ENCODE data around the gene ZNF268.

ZNF268 gene

DNA sequence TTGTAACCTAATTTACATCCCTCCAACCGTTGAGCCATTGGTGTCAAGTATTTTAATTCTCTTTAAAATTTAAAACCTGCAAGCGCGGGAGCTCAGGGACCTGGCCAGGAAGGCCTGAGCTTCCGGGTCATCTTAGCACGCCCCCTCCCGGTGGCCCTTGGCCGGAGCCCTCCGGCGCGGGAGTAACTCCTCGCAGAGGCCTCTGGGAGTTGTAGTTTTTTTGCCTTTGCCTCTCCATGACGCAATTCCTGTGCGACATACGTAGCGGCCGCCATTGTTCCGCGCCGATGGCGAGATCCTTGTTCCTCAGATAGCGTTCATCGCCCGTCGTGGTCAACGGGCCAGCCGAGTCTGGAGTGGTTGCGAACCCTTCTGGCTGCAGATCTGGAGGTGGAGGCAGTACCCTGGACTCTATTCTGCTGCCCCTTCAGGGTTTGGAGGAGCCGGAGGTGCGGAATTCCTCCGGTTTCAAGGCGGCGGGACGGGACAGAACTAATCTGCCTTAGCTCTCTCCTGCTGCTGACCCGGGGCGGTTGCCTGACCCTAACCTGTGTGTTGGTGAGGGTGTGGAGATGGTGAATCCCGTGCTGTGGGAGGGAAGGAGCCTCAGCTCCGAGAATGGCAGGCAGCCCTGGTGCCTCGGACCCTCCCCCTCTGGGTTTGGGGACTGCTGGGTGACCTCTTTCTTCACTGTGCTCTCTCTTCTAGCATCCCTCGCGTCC, at the start of gene ZNF268:
Gene ZNF268, plus strand, starts transcription at position 258 of the 722 bp plus-strand sequence. CDS start 503 bp downstream, outside the sequence.
- peak; percentile 99 for ATAC-seq
- H3K9me3 Mint-ChIP-seq: peaks cover 35% of the 10 kb centered on the region
- H3K36me3 Mint-ChIP-seq: peaks cover 68% of the 10 kb centered on the region

DNA sequence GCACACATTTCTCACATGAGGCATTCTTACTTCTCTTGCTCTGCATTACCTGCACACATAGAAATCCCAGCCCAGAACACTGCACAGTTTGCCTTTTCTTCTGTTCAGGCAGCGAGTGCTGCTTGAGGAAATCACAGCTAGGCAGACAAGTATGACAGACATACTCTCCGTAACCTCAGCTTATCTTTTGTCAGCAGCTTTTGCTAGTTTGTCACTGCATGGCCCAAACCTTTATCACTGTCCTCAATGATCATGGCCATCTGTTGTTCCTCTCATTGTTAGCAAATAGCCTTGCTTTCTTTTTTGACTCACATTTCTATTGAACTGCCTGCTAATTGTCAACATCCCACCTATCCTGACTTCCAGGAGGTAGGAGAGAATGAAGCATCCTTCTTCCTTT, 45.5 kb upstream of the ZNF268 start:
- no peak for ATAC-seq
- peaks cover 84% of the 10 kb centered on the region for H3K36me3 Mint-ChIP-seq
- H3K4me1 Mint-ChIP-seq: peaks cover 11% of the 10 kb centered on the region
- H3K9me3 Mint-ChIP-seq: peaks cover 43% of the 10 kb centered on the region
- no peak overlapping the region for H3K27ac Mint-ChIP-seq
- no peaks in the 10 kb centered on the region for H3K27me3 Mint-ChIP-seq
- H3K4me3 Mint-ChIP-seq: no peak overlapping the region

More for the DNA sequence above, at the start of gene ZNF268:
- Mint-ChIP-seq H3K4me3 (peak within 1 kb of the TSS; percentile 96), H3K27ac (peak within 1 kb of the TSS; percentile 94), H3K27me3 (no peaks in the 10 kb centered on the region), H3K4me1 (peaks cover 34% of the 10 kb centered on the region)

DNA sequence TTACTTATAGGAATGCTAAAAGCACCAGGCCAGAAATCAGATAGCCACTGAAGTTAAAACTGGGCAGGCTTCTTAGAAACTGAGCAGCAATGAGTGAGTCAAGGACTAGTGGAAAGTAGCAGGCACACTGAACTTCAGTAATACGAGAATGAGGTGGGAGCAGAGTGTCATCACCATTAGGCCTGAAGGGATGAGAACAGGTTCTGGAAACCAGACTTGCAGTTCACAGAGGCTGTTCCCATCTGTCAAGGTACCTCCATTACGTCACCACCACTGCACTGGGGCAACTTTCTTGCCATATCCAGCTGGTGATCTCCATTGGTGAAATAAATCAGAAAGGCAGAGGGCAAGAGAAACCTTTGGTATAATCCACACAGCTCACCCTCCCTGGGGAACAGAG, 35.3 kb upstream of the ZNF268 start:
- Mint-ChIP-seq H3K27ac (no peak overlapping the region), H3K27me3 (no peaks in the 10 kb centered on the region), H3K4me1 (no peaks in the 10 kb centered on the region), H3K4me3 (no peak overlapping the region), H3K36me3 (peaks cover 89% of the 10 kb centered on the region), H3K9me3 (peaks cover 30% of the 10 kb centered on the region)
- ATAC-seq: no peak

DNA sequence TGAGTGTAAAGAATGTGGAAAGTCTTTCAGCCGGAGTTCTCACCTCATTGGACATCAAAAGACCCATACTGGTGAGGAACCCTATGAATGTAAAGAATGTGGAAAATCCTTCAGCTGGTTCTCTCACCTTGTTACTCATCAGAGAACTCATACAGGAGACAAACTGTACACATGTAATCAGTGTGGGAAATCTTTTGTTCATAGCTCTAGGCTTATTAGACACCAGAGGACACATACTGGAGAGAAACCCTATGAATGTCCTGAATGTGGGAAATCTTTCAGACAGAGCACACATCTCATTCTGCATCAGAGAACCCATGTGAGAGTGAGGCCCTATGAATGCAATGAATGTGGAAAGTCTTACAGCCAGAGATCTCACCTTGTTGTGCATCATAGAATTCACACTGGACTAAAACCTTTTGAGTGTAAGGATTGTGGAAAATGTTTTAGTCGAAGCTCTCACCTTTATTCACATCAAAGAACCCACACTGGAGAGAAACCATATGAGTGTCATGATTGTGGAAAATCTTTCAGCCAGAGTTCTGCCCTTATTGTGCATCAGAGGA, 25.1 kb upstream of the ZNF268 start:
- Mint-ChIP-seq H3K4me3 (no peak overlapping the region), H3K36me3 (peaks cover 78% of the 10 kb centered on the region), H3K4me1 (no peaks in the 10 kb centered on the region), H3K27ac (no peak overlapping the region), H3K9me3 (peaks cover 47% of the 10 kb centered on the region), H3K27me3 (no peaks in the 10 kb centered on the region)
- ATAC-seq: no peak

DNA sequence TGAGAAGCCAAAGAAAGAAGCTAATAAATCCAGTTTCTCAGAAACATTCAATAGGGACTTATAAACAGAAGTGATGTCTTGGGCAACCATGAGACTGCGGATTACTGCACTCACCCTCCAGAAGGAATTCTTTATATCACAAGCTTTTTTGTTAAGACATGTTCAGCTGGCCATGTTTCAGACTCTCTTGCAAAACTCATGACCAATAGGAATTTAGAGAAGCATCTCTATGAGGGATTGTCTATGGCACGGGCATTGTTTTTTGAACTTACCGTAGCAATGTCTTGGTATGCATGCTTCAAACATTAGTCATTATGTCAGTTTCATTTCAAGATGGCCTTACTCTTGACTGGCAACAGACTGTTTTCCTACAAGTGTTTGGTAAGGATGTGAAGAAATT, 15.5 kb upstream of the ZNF268 start:
- Mint-ChIP-seq H3K27me3 (no peaks in the 10 kb centered on the region), H3K4me3 (no peak overlapping the region), H3K27ac (no peak overlapping the region), H3K36me3 (peaks cover 5% of the 10 kb centered on the region), H3K9me3 (peaks cover 36% of the 10 kb centered on the region), H3K4me1 (no peaks in the 10 kb centered on the region)
- no peak for ATAC-seq

DNA sequence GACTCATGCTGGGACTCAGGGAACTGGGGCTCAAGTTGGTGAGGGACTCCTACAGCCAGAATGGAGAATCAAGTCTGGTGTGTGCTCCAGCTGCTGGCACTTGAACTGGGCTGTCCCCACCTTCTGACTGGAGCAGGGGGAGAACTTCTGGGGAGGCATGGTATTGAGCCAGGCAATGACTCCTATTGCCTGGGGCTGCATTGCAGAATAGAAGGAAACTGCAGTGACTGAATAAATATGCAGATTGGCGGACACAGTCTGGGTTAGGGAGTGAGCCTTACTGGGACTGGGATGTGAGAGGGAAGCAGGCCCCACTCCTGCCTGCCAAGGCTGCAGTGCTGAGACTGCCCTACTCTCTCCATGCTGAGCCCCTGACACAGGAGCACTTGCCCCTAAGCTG, 8.8 kb upstream of the ZNF268 start:
- Mint-ChIP-seq H3K4me1 (no peaks in the 10 kb centered on the region), H3K27ac (no peak overlapping the region), H3K36me3 (peaks cover 15% of the 10 kb centered on the region), H3K27me3 (no peaks in the 10 kb centered on the region), H3K4me3 (no peak overlapping the region), H3K9me3 (peaks cover 31% of the 10 kb centered on the region)
- ATAC-seq: no peak

DNA sequence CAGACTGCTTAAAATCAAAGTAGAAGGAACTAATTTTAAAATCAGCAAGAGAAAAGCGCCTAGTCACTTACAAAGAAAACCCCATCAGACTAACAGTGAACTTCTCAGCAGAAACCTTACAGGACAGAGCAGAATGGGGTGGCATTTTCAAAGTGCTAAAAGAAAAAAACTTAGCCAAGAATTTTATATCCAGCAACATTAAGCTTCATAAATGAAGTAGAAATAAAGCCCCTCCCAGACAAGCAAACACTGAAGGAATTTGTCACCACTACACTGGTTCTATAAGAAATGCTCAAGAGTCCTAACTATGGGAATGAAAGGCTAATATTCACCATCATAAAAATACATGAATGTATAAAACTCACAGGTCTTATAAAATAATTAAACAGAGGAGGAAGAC, 6.4 kb upstream of the ZNF268 start:
- Mint-ChIP-seq H3K4me3 (no peak overlapping the region), H3K36me3 (peaks cover 26% of the 10 kb centered on the region), H3K27ac (no peak overlapping the region), H3K27me3 (no peaks in the 10 kb centered on the region), H3K9me3 (peaks cover 32% of the 10 kb centered on the region), H3K4me1 (no peaks in the 10 kb centered on the region)
- no peak for ATAC-seq

DNA sequence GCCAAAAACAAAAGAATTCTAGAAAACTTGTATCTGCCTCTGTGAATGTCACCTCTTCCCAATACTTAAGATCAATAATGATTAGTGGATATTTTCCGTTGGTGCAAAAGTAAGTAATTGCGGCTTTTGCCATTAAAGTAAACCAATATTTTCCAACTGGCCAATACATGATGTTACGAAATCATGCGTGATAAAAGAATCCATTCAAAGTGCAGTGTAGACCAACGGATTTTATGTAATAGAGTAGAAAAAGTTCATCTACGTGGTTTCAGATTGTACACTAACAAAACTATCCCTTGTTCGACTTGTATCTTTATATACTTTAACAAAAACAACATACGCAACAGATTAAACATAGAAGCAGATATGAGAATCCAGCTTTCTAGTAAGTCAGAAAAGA, 626 bp upstream of the ZNF268 start:
- Mint-ChIP-seq H3K27me3 (no peaks in the 10 kb centered on the region), H3K9me3 (peaks cover 38% of the 10 kb centered on the region), H3K36me3 (peaks cover 64% of the 10 kb centered on the region), H3K4me1 (peaks cover 34% of the 10 kb centered on the region), H3K4me3 (no peak overlapping the region), H3K27ac (peak overlapping the region; percentile 94)
- no peak for ATAC-seq

DNA sequence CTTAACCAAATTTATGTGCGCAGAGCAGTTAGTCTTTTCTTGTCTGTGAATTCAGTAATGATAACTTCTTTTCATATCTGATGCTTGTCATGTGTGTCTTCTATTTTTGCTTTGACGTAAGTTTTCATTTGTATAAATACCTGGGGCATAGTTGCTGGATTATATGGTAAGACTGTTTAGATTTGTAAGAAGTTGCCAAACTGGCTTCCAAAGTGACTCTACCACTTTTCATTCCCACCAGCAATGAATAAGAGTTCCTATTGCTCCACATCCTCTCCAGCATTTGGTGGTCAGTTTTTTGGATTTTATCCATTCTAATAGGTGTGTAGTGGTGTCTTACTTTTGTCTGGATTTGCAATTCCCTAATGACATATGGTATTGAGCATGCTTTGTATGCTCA, 8.9 kb downstream of the ZNF268 start:
- no peak for ATAC-seq
- no peak overlapping the region for H3K27ac Mint-ChIP-seq
- peaks cover 43% of the 10 kb centered on the region for H3K9me3 Mint-ChIP-seq
- H3K4me1 Mint-ChIP-seq: peaks cover 5% of the 10 kb centered on the region
- no peaks in the 10 kb centered on the region for H3K27me3 Mint-ChIP-seq
- H3K36me3 Mint-ChIP-seq: peaks cover 100% of the 10 kb centered on the region
- H3K4me3 Mint-ChIP-seq: no peak overlapping the region

DNA sequence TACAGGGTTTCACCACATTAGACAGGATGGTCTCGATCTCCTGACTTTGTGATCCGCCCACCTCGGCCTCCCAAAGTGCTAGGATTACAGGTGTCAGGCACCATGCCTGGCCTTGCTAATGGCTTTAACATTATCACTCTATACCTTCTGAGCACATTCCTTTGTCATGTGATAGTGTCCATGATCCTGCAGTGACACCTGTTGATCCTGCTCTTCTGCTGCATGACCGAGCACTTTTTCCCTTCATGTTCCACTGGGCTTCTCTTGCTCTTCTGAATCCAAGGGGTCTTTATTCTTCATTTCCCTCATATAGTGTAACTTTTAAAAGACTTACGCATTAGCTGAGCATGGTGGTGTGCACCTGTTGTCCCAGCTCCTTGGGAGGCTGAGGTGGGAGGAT, 11.6 kb downstream of the ZNF268 start:
- H3K4me3 Mint-ChIP-seq: no peak overlapping the region
- no peak overlapping the region for H3K27ac Mint-ChIP-seq
- peaks cover 41% of the 10 kb centered on the region for H3K9me3 Mint-ChIP-seq
- H3K27me3 Mint-ChIP-seq: no peaks in the 10 kb centered on the region
- ATAC-seq: no peak
- peaks cover 90% of the 10 kb centered on the region for H3K36me3 Mint-ChIP-seq
- no peaks in the 10 kb centered on the region for H3K4me1 Mint-ChIP-seq

DNA sequence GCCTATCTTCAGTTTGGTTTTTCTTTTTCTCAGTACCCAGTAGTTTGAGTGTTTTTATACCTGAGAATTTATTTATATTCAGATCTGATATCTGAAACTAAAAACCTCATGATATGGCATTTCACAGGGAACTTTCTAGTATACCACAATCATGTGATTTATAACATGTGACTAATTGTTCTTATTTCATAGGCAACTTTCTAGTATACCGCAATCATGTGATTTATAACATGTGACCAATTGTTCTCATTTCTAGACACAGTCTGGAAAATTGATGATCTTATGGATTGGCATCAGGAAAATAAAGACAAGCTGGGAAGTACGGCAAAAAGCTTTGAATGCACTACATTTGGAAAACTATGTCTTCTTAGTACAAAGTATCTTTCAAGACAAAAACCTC, 20.6 kb downstream of the ZNF268 start:
- no peak overlapping the region for H3K27ac Mint-ChIP-seq
- peaks cover 26% of the 10 kb centered on the region for H3K9me3 Mint-ChIP-seq
- H3K4me3 Mint-ChIP-seq: no peak overlapping the region
- no peak for ATAC-seq
- peaks cover 58% of the 10 kb centered on the region for H3K36me3 Mint-ChIP-seq
- no peaks in the 10 kb centered on the region for H3K27me3 Mint-ChIP-seq
- no peaks in the 10 kb centered on the region for H3K4me1 Mint-ChIP-seq

DNA sequence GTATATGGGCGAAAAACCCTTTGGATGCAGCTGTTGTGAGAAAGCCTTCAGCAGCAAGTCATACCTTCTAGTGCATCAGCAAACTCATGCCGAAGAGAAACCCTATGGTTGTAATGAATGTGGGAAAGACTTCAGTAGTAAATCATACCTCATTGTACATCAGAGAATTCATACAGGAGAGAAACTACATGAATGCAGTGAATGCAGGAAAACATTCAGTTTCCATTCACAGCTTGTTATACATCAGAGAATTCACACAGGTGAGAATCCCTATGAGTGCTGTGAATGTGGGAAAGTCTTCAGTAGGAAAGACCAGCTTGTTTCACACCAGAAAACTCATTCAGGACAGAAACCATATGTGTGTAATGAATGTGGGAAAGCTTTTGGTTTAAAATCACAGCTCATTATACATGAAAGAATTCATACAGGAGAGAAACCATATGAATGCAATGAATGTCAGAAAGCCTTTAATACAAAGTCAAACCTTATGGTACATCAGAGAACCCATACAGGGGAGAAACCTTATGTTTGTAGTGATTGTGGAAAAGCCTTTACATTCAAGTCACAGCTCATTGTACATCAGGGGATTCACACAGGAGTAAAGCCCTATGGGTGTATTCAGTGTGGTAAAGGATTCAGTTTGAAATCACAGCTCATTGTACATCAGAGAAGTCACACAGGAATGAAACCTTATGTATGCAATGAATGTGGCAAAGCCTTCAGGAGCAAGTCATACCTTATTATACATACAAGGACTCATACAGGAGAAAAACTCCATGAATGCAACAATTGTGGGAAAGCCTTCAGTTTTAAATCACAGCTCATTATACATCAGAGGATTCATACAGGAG, 21.4 kb downstream of the ZNF268 start:
- H3K4me1 Mint-ChIP-seq: no peaks in the 10 kb centered on the region
- no peak for ATAC-seq
- no peaks in the 10 kb centered on the region for H3K27me3 Mint-ChIP-seq
- no peak overlapping the region for H3K27ac Mint-ChIP-seq
- H3K36me3 Mint-ChIP-seq: peaks cover 58% of the 10 kb centered on the region
- peaks cover 26% of the 10 kb centered on the region for H3K9me3 Mint-ChIP-seq
- H3K4me3 Mint-ChIP-seq: no peak overlapping the region

DNA sequence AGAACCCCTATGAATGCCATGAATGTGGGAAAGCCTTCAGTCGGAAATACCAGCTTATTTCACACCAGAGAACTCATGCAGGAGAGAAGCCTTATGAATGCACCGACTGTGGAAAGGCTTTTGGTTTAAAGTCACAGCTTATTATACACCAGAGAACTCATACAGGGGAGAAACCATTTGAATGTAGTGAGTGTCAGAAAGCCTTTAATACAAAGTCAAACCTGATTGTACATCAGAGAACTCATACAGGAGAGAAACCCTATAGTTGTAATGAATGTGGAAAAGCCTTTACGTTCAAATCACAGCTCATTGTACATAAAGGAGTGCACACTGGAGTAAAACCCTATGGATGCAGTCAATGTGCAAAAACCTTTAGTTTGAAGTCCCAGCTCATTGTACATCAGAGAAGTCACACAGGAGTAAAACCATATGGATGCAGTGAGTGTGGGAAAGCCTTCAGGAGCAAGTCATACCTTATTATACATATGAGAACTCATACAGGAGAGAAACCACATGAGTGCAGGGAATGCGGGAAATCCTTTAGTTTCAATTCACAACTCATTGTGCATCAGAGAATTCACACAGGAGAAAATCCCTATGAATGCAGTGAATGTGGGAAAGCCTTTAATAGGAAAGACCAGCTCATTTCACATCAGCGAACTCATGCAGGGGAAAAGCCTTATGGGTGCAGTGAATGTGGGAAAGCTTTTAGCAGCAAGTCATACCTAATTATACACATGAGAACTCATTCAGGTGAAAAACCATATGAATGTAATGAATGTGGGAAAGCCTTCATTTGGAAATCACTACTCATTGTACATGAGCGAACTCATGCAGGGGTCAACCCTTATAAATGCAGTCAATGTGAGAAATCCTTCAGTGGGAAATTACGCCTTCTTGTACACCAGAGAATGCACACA, 22.3 kb downstream of the ZNF268 start:
- peaks cover 29% of the 10 kb centered on the region for H3K9me3 Mint-ChIP-seq
- H3K36me3 Mint-ChIP-seq: peaks cover 58% of the 10 kb centered on the region
- no peak overlapping the region for H3K27ac Mint-ChIP-seq
- no peak overlapping the region for H3K4me3 Mint-ChIP-seq
- ATAC-seq: no peak
- no peaks in the 10 kb centered on the region for H3K4me1 Mint-ChIP-seq
- H3K27me3 Mint-ChIP-seq: no peaks in the 10 kb centered on the region

DNA sequence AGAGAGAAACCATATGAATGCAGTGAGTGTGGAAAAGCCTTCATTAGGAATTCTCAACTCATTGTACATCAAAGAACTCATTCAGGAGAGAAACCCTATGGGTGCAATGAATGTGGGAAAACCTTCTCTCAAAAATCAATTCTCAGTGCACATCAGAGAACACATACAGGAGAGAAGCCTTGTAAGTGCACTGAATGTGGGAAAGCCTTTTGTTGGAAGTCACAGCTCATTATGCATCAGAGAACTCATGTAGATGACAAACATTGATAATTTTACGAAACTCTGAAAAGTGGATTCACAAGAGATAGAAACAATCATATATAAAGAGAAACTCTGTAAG, 22.9 kb downstream of the ZNF268 start:
- H3K9me3 Mint-ChIP-seq: peaks cover 30% of the 10 kb centered on the region

DNA sequence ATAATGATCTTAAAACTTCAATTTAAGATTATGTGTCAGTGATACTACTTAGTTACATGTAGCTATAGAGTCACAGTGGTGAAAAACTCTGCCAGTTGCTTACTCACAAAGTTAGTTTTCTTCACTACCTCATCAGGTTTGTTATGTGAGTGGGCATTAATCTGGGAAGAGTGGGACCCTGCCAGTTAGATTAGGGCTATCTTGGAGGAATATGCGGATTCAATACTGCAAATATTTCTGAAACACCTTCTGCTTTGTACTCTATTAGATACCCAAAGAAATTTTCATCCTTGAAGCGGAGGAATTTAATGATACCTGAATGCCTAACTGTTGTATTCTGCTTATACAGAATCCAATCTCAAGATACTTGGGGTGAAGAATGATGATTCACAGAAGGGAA, 25.1 kb downstream of the ZNF268 start:
- no peak overlapping the region for H3K27ac Mint-ChIP-seq
- peaks cover 17% of the 10 kb centered on the region for H3K9me3 Mint-ChIP-seq
- H3K4me3 Mint-ChIP-seq: no peak overlapping the region
- peaks cover 32% of the 10 kb centered on the region for H3K36me3 Mint-ChIP-seq
- no peaks in the 10 kb centered on the region for H3K27me3 Mint-ChIP-seq
- H3K4me1 Mint-ChIP-seq: no peaks in the 10 kb centered on the region
- ATAC-seq: no peak

More for the DNA sequence above, 22.9 kb downstream of the ZNF268 start:
- Mint-ChIP-seq H3K36me3 (peaks cover 53% of the 10 kb centered on the region), H3K4me3 (no peak overlapping the region), H3K27me3 (no peaks in the 10 kb centered on the region), H3K27ac (no peak overlapping the region), H3K4me1 (no peaks in the 10 kb centered on the region)
- no peak for ATAC-seq
